Mononuclear cell (primary cell): ENCODE measurements around the gene STK25. TPM values are rescaled to one million over a fixed set of nuclear protein-coding genes. Genes with fewer than 3 reads are reported as not detected.

Experiments
- H3K27me3 ChIP-seq: 2 replicates; pipeline ENCODE4 v1.6.0; 2011; ENCODE audit warnings: low read length, control low read depth; ENCODE audit not compliant: insufficient read depth
- H3K4me1 ChIP-seq: 2 replicates; pipeline ENCODE4 v1.5.1; 2011; ENCODE audit warnings: mild to moderate bottlenecking, low read length, control low read depth; ENCODE audit not compliant: insufficient read depth
- H3K4me3 ChIP-seq: 2 replicates; pipeline ENCODE4 v1.5.1; 2011; ENCODE audit warnings: mild to moderate bottlenecking, low read length, moderate library complexity
- H3K9me3 ChIP-seq: 2 replicates; pipeline ENCODE4 v1.5.1; 2011; ENCODE audit warnings: low read depth, mild to moderate bottlenecking, control low read depth, low read length
- total RNA-seq: library from RNA; depleted of rRNA; stranded (reverse); fragments of >200 nt; gene quantifications from one replicate; pipeline ENCODE4 v1.2.3, GENCODE V29; 2012

STK25 gene
- total RNA-seq = 59.9 TPM

GRCh38 chr2:241508240-241509154 lies at the start of gene STK25:
Gene STK25 (minus strand): TSS chr2:241508584. CDS start chr2:241508035, 549 bp downstream.
- Histone ChIP-seq H3K27me3 (no peaks in the 10 kb centered on the region), H3K9me3 (no peaks in the 10 kb centered on the region), H3K4me1 (peaks cover 21% of the 10 kb centered on the region), H3K4me3 (peak within 1 kb of the TSS; percentile 65)

- Histone ChIP-seq H3K27me3 (peaks cover 29% of the 10 kb centered on the region), H3K4me3 (no peak overlapping the region), H3K4me1 (no peaks in the 10 kb centered on the region), H3K9me3 (no peaks in the 10 kb centered on the region)
Observed at GRCh38 chr2:241556746-241557145, 48.4 kb upstream of the STK25 start.

- Histone ChIP-seq H3K4me3 (no peak overlapping the region), H3K4me1 (no peaks in the 10 kb centered on the region), H3K27me3 (peaks cover 29% of the 10 kb centered on the region), H3K9me3 (no peaks in the 10 kb centered on the region)
Observed at GRCh38 chr2:241555711-241556110, 47.3 kb upstream of the STK25 start.

GRCh38 chr2:241554610-241555322 lies 46.4 kb upstream of the STK25 start:
- Histone ChIP-seq H3K9me3 (no peaks in the 10 kb centered on the region), H3K4me1 (no peaks in the 10 kb centered on the region), H3K4me3 (no peak overlapping the region), H3K27me3 (peaks cover 25% of the 10 kb centered on the region)

- H3K9me3 ChIP-seq = no peaks in the 10 kb centered on the region
- no peak overlapping the region for H3K4me3 ChIP-seq
- H3K4me1 ChIP-seq = no peaks in the 10 kb centered on the region
- peaks cover 21% of the 10 kb centered on the region for H3K27me3 ChIP-seq
Observed at GRCh38 chr2:241553981-241554380, 45.6 kb upstream of the STK25 start.

- Histone ChIP-seq H3K4me3 (no peak overlapping the region), H3K4me1 (no peaks in the 10 kb centered on the region), H3K27me3 (peaks cover 20% of the 10 kb centered on the region), H3K9me3 (no peaks in the 10 kb centered on the region)
Observed at GRCh38 chr2:241553512-241553830, 45.1 kb upstream of the STK25 start.

- H3K27me3 ChIP-seq = peaks cover 9% of the 10 kb centered on the region
- H3K4me3 ChIP-seq = no peak overlapping the region
- H3K4me1 ChIP-seq = no peaks in the 10 kb centered on the region
- H3K9me3 ChIP-seq = no peaks in the 10 kb centered on the region
Observed at GRCh38 chr2:241551998-241552737, 43.8 kb upstream of the STK25 start.

GRCh38 chr2:241551599-241551997 lies 43.2 kb upstream of the STK25 start:
- H3K27me3 ChIP-seq = peaks cover 6% of the 10 kb centered on the region
- no peaks in the 10 kb centered on the region for H3K9me3 ChIP-seq
- no peak overlapping the region for H3K4me3 ChIP-seq
- no peaks in the 10 kb centered on the region for H3K4me1 ChIP-seq

- Histone ChIP-seq H3K4me3 (no peak overlapping the region), H3K27me3 (peaks cover 9% of the 10 kb centered on the region), H3K4me1 (no peaks in the 10 kb centered on the region), H3K9me3 (no peaks in the 10 kb centered on the region)
Observed at GRCh38 chr2:241550616-241551580, 42.5 kb upstream of the STK25 start.

- Histone ChIP-seq H3K9me3 (no peaks in the 10 kb centered on the region), H3K4me3 (no peak overlapping the region), H3K27me3 (peaks cover 10% of the 10 kb centered on the region), H3K4me1 (no peaks in the 10 kb centered on the region)
Observed at GRCh38 chr2:241548451-241548835, 40.1 kb upstream of the STK25 start.

- no peaks in the 10 kb centered on the region for H3K9me3 ChIP-seq
- no peak overlapping the region for H3K4me3 ChIP-seq
- peaks cover 12% of the 10 kb centered on the region for H3K27me3 ChIP-seq
- H3K4me1 ChIP-seq = no peaks in the 10 kb centered on the region
Observed at GRCh38 chr2:241547781-241548450, 39.5 kb upstream of the STK25 start.

GRCh38 chr2:241546771-241547498 lies 38.6 kb upstream of the STK25 start:
- no peaks in the 10 kb centered on the region for H3K4me1 ChIP-seq
- H3K9me3 ChIP-seq = no peaks in the 10 kb centered on the region
- no peak overlapping the region for H3K4me3 ChIP-seq
- peaks cover 18% of the 10 kb centered on the region for H3K27me3 ChIP-seq
